Measurements from ENCODE around the gene LDHD.

Gene LDHD

GRCh38 chr16:75114179-75114945 lies 2.2 kb downstream of the LDHD start:
- ATAC-seq = no peak

GRCh38 chr16:75113541-75114121 lies 2.9 kb downstream of the LDHD start:
- no peak for ATAC-seq

GRCh38 chr16:75112734-75113491 lies 3.7 kb downstream of the LDHD start:
- no peak for ATAC-seq

- no peak for ATAC-seq
Measured at GRCh38 chr16:75111961-75112733, 4.4 kb downstream of the LDHD start.

GRCh38 chr16:75111514-75111940 lies 5.1 kb downstream of the LDHD start:
- ATAC-seq = peak in 1 of 2 donors; percentile 5

GRCh38 chr16:75110637-75111513 lies 5.7 kb downstream of the LDHD start:
- ATAC-seq = peak; percentile 64

- ATAC-seq = no peak
Measured at GRCh38 chr16:75109732-75110243, 6.8 kb downstream of the LDHD start.

GRCh38 chr16:75108792-75109731 lies 7.5 kb downstream of the LDHD start:
- ATAC-seq = peak; percentile 74 to 78

GRCh38 chr16:75107505-75107904 lies 9.1 kb downstream of the LDHD start:
- no peak for ATAC-seq

- ATAC-seq = no peak
Measured at GRCh38 chr16:75106351-75107274, 10.0 kb downstream of the LDHD start.

GRCh38 chr16:75105306-75106061 lies 11.1 kb downstream of the LDHD start:
- no peak for ATAC-seq

GRCh38 chr16:75104836-75105235 lies 11.7 kb downstream of the LDHD start:
- ATAC-seq = no peak

- ATAC-seq = no peak
Measured at GRCh38 chr16:75103994-75104393, 12.6 kb downstream of the LDHD start.

- no peak for ATAC-seq
Measured at GRCh38 chr16:75102595-75102994, 14.0 kb downstream of the LDHD start.

- no peak for ATAC-seq
Measured at GRCh38 chr16:75101635-75102034, 14.9 kb downstream of the LDHD start.

GRCh38 chr16:75100603-75100990 lies 16.0 kb downstream of the LDHD start:
- ATAC-seq = no peak

GRCh38 chr16:75099738-75100602 lies 16.6 kb downstream of the LDHD start:
- peak; percentile 21 to 44 for ATAC-seq

Measured in activated CD4-positive, CD25-positive, alpha-beta regulatory T cell treated with anti-CD3 and anti-CD28 coated beads, Interleukin-2, amount 50 U/mL, for 24 hours (primary cell).